ENCODE measurements around the gene MS4A5.
"Not testable (repeated sequence)": the region's sequence is repeated elsewhere in the genome, so short reads cannot be mapped to it uniquely, and the experiment has no call there.

MS4A5 gene

GRCh38 chr11:60429272-60429671 lies at the start of gene MS4A5:
TSS of gene MS4A5 (plus strand) at chr11:60429572. CDS start at chr11:60429675, 103 bp downstream.
- DNase-seq: no peak

- peak in 1 of 14 donors; percentile 3 for DNase-seq
Observed at GRCh38 chr11:60389279-60389910, 40.0 kb upstream of the MS4A5 start.

GRCh38 chr11:60390419-60390818 lies 39.0 kb upstream of the MS4A5 start:
- no peak for DNase-seq

- DNase-seq: no peak
Observed at GRCh38 chr11:60392361-60392760, 37.0 kb upstream of the MS4A5 start.

GRCh38 chr11:60393016-60393415 lies 36.4 kb upstream of the MS4A5 start:
- DNase-seq: no peak

- no peak for DNase-seq
Observed at GRCh38 chr11:60394666-60395380, 34.5 kb upstream of the MS4A5 start.

- DNase-seq: no peak
Observed at GRCh38 chr11:60396382-60396781, 33.0 kb upstream of the MS4A5 start, which contains the start of gene MS4A14. TSS of gene MS4A14 (plus strand) at chr11:60396459. CDS start at chr11:60396579, 120 bp downstream.

- no peak for DNase-seq
Observed at GRCh38 chr11:60396799-60397198, 32.6 kb upstream of the MS4A5 start.

- no peak for DNase-seq
Observed at GRCh38 chr11:60420015-60420414, 9.4 kb upstream of the MS4A5 start.

GRCh38 chr11:60422609-60423008 lies 6.8 kb upstream of the MS4A5 start:
- DNase-seq: no peak

GRCh38 chr11:60428517-60428916 lies 855 bp upstream of the MS4A5 start:
- DNase-seq: no peak

GRCh38 chr11:60431251-60431650 lies 1.9 kb downstream of the MS4A5 start:
- no peak for DNase-seq

GRCh38 chr11:60433401-60433800 lies 4.0 kb downstream of the MS4A5 start:
- DNase-seq: no peak

GRCh38 chr11:60447070-60447469 lies 17.7 kb downstream of the MS4A5 start:
- DNase-seq: no peak

GRCh38 chr11:60447846-60448245 lies 18.5 kb downstream of the MS4A5 start:
- DNase-seq: no peak

GRCh38 chr11:60451185-60451584 lies 21.8 kb downstream of the MS4A5 start:
- DNase-seq: not testable (repeated sequence)

- DNase-seq: no peak
Observed at GRCh38 chr11:60454212-60454611, 24.8 kb downstream of the MS4A5 start.

GRCh38 chr11:60455531-60456042 lies 26.2 kb downstream of the MS4A5 start, which contains the start of gene MS4A1:
TSS of gene MS4A1 (plus strand) at chr11:60455847. CDS start at chr11:60462375, 6,528 bp downstream.
- DNase-seq: no peak

GRCh38 chr11:60457576-60457975 lies 28.2 kb downstream of the MS4A5 start:
- no peak for DNase-seq

GRCh38 chr11:60459345-60459744 lies 30.0 kb downstream of the MS4A5 start:
- no peak for DNase-seq

- DNase-seq: no peak
Observed at GRCh38 chr11:60468829-60469228, 39.5 kb downstream of the MS4A5 start.

GRCh38 chr11:60469723-60470122 lies 40.4 kb downstream of the MS4A5 start:
- no peak for DNase-seq

- no peak for DNase-seq
Observed at GRCh38 chr11:60477035-60477445, 47.7 kb downstream of the MS4A5 start.

- DNase-seq: no peak
Observed at GRCh38 chr11:60482361-60482760, 53.0 kb downstream of the MS4A5 start.
